ENCODE measurements around the gene NKAIN4.
"Not testable (repeated sequence)": the region's sequence is repeated elsewhere in the genome, so short reads cannot be mapped to it uniquely, and the experiment has no call there.

Gene NKAIN4

DNA sequence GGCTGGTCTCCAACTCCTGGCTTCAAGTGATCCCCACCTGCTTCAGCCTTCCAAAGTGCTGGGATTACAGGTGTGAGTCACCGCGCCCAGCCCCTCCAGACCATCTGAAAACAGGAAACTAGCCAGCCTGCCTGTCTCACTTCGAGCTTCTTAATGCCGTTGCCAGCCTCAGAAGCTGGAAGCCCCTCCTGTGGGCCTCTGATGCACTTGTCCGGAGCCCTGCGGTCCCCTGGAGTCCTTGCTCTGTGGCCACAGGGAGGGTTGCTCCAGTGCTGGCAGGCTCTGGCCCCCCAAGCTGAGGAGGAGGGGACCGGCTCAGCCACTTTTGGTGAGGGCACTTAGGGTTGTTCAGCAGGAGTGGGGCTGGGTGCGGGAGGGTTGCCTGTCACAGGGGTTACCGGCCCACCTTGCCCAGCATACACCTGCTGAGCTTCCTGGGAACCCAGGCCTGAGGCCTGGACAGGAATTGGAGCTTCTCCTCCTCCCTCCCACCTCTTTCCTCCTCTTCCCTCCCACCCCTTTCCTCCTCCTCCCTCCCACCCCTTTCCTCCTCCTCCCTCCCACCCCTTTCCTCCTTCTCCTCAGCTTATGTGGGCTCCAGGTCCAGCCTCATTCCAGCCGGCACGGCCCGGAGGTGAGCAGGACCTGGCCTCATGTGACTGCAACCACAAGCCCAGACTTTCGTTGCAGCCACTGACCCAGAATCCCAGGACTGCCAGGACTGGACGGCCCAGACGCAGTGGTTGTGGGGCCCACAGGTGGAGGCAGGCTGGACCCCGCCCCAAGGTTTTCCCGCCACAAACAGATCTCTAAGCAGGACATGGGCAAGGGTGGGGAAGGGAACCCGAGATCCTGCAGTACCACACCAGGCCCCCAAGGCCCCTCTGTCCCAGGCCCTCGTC lies 28.0 kb downstream of the NKAIN4 start:
- no peak for TF ChIP-seq CTCF (conservative IDR thresholded peaks at IDR 0.05; ENCODE audit: control insufficient read depth, insufficient read depth, low read depth, low read length)
- no peak overlapping the region for H3K4me3 ChIP-seq (ENCODE audit: control insufficient read depth, low read depth, low read length)
- no peak for DNase-seq (ENCODE audit: low read depth)

- H3K4me3 ChIP-seq (ENCODE audit: control insufficient read depth, low read depth, low read length): no peak overlapping the region
- TF ChIP-seq CTCF (conservative IDR thresholded peaks at IDR 0.05; ENCODE audit: control insufficient read depth, insufficient read depth, low read depth, low read length): no peak
- DNase-seq (ENCODE audit: low read depth): no peak
These were observed 29.2 kb downstream of the NKAIN4 start for GRCh38 chr20:63225082-63225454.

GRCh38 chr20:63224412-63225081 lies 29.7 kb downstream of the NKAIN4 start:
- H3K4me3 ChIP-seq (ENCODE audit: control insufficient read depth, low read depth, low read length): no peak overlapping the region
- peak; percentile 57 for DNase-seq (ENCODE audit: low read depth)
- peak; percentile 20 for TF ChIP-seq CTCF (conservative IDR thresholded peaks at IDR 0.05; ENCODE audit: control insufficient read depth, insufficient read depth, low read depth, low read length)

DNA sequence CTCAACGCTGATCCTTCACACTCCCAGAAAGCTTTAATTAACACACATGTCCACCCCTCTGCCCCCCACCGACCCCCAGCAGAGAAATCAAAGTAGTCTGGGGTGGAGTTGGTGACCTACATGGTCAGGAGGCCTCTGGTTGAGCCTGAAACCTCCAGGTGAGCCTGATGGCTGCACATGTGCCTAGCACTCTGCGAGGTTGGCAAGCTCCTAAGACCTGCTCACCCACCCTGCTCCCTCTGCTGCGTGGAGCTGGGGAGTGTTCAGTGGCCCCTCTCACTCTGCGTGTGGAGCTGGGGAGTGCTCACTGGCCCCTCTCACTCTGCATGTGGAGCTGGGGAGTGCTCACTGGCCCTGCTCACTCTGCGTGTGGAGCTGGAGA lies 30.4 kb downstream of the NKAIN4 start:
- no peak for DNase-seq (ENCODE audit: low read depth)
- TF ChIP-seq CTCF (conservative IDR thresholded peaks at IDR 0.05; ENCODE audit: control insufficient read depth, insufficient read depth, low read depth, low read length): no peak
- no peak overlapping the region for H3K4me3 ChIP-seq (ENCODE audit: control insufficient read depth, low read depth, low read length)

DNA sequence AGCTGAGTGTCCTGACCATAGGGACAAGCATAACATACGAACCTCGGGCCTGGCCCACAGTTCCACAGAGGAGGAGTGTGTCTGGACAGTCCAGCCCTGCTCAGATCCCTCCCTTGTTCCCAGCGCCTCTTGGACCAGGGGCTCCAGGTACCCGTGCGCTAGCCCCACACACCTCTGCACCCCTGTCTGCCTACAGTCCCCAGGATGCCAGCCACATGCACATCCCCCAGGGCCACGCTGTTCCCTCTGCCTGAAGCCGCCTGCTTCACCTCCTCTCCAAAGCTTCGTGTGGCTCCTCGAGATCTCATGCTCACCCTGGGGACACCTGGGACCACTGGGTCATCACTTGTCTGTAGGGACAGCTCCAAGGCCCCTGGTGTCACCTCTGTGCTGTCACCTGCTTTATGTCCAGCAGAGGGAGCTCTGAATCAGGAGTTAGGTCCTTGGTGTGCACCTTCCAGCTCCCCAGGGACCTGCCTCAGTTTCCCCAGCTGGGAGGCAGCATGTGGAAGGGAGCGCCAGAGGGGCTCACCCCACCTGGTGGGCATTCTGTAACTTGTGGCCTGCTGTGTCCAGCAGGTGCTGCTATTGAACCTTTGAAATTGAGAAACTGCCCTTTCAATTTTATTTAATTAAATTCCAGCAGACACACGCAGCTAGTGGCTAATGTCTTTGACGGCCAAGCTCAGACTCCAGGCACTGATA lies 31.0 kb downstream of the NKAIN4 start:
- TF ChIP-seq CTCF (conservative IDR thresholded peaks at IDR 0.05; ENCODE audit: control insufficient read depth, insufficient read depth, low read depth, low read length): peak; percentile 67
- no peak overlapping the region for H3K4me3 ChIP-seq (ENCODE audit: control insufficient read depth, low read depth, low read length)
- peak; percentile 38 for DNase-seq (ENCODE audit: low read depth)

GRCh38 chr20:63222541-63222940 lies 31.7 kb downstream of the NKAIN4 start:
- no peak overlapping the region for H3K4me3 ChIP-seq (ENCODE audit: control insufficient read depth, low read depth, low read length)
- no peak for TF ChIP-seq CTCF (conservative IDR thresholded peaks at IDR 0.05; ENCODE audit: control insufficient read depth, insufficient read depth, low read depth, low read length)
- DNase-seq (ENCODE audit: low read depth): no peak

- not testable (repeated sequence) for H3K4me3 ChIP-seq (ENCODE audit: control insufficient read depth, low read depth, low read length); DNase-seq (ENCODE audit: low read depth)
These were observed 32.7 kb downstream of the NKAIN4 start for GRCh38 chr20:63221400-63222053.

All from fibroblast of mammary gland (primary cell).